Iris pigment epithelial cell (primary cell): ENCODE measurements around the gene HMX3.

Source experiments
- DNase-seq: peaks from one replicate; pipeline ENCODE4 v3.0.0-alpha.2; 2011; ENCODE audit warnings: low read depth

Gene HMX3

GRCh38 chr10:123135415-123136141 is at the start of gene HMX3:
HMX3 (plus strand) TSS chr10:123135970; CDS start chr10:123136051, 81 bp downstream.
- DNase-seq, result no peak

GRCh38 chr10:123086281-123086680 is 49.5 kb upstream of the HMX3 start:
- DNase-seq, result no peak

GRCh38 chr10:123087348-123087747 is 48.4 kb upstream of the HMX3 start:
- DNase-seq, result no peak

- DNase-seq, result no peak
Measured at GRCh38 chr10:123087786-123088185, 48.0 kb upstream of the HMX3 start.

- no peak for DNase-seq
Measured at GRCh38 chr10:123092635-123093414, 42.9 kb upstream of the HMX3 start.

- DNase-seq, result no peak
Measured at GRCh38 chr10:123093489-123093888, 42.3 kb upstream of the HMX3 start.

GRCh38 chr10:123096452-123096851 is 39.3 kb upstream of the HMX3 start:
- DNase-seq, result no peak

- no peak for DNase-seq
Measured at GRCh38 chr10:123097039-123097438, 38.7 kb upstream of the HMX3 start.

- DNase-seq, result peak; percentile 3
Measured at GRCh38 chr10:123100030-123100762, 35.6 kb upstream of the HMX3 start.

- no peak for DNase-seq
Measured at GRCh38 chr10:123101872-123102271, 33.9 kb upstream of the HMX3 start.

- no peak for DNase-seq
Measured at GRCh38 chr10:123102673-123103072, 33.1 kb upstream of the HMX3 start.

GRCh38 chr10:123103944-123104343 is 31.8 kb upstream of the HMX3 start:
- no peak for DNase-seq

GRCh38 chr10:123109466-123109865 is 26.3 kb upstream of the HMX3 start:
- DNase-seq, result no peak

- no peak for DNase-seq
Measured at GRCh38 chr10:123117644-123118417, 17.9 kb upstream of the HMX3 start.

GRCh38 chr10:123119081-123119480 is 16.7 kb upstream of the HMX3 start:
- no peak for DNase-seq

- DNase-seq, result no peak
Measured at GRCh38 chr10:123126246-123126645, 9.5 kb upstream of the HMX3 start.

- no peak for DNase-seq
Measured at GRCh38 chr10:123129618-123130271, 6.0 kb upstream of the HMX3 start.

- peak; percentile 74 for DNase-seq
Measured at GRCh38 chr10:123132576-123133477, 2.9 kb upstream of the HMX3 start.

GRCh38 chr10:123133541-123134342 is 2.0 kb upstream of the HMX3 start:
- no peak for DNase-seq
